Tibial artery (tissue), 4 donors: ENCODE data around the gene ANKRD33B.

Experiments
- DNase-seq, 2 donors: peaks; one replicate each; pipeline ENCODE4 v3.0.0-alpha.2; 2019
- H3K27ac ChIP-seq, 2 donors: fragments of 200-600 bp; sonication (generic) in 1 of 2; 1 replicate in 1 of 2; 2 replicates in 1 of 2; pipeline ENCODE4 v1.5.1; 2018 to 2019; ENCODE audit warnings: mild to moderate bottlenecking in 1 of 2
- H3K27me3 ChIP-seq, 2 donors: fragments of 200-600 bp; sonication (generic) in 1 of 2; one replicate each; pipeline versions ENCODE4 v1.5.1 to v1.6.0; 2016 to 2019
- H3K36me3 ChIP-seq, 3 donors: fragments of 200-600 bp; sonication (generic) in 2 of 3; one replicate each; pipeline ENCODE4 v1.5.1; 2016 to 2019; ENCODE audit warnings: mild to moderate bottlenecking in 2 of 3
- H3K4me1 ChIP-seq, 4 donors: fragments of 200-600 bp; sonication (generic) in 2 of 4; 1 replicate in 3 of 4; 2 replicates in 1 of 4; pipeline ENCODE4 v1.5.1; 2016 to 2019
- H3K4me3 ChIP-seq, 2 donors: fragments of 200-600 bp; sonication (generic) in 1 of 2; 1 replicate in 1 of 2; 2 replicates in 1 of 2; pipeline ENCODE4 v1.5.1; 2018 to 2019; ENCODE audit warnings: mild to moderate bottlenecking in 2 of 2
- H3K9me3 ChIP-seq, 3 donors: fragments of 200-600 bp; sonication (generic) in 1 of 3; one replicate each; pipeline ENCODE4 v1.5.1; 2016 to 2019
- CTCF ChIP-seq, 2 experiments: fragments of 200-600 bp in 1 of 2; fragments of 450-650 bp in 1 of 2; IDR thresholded peaks; one replicate each; pipeline ENCODE4 v1.5.1; 2017 to 2019; ENCODE audit warnings: antibody characterized with exemption in 2 of 2, mild to moderate bottlenecking in 1 of 2, moderate library complexity in 1 of 2
- intact Hi-C: fragments of 100-400 bp; cut with DNase I; formaldehyde crosslinking; loops from one replicate; pipeline ENCODE4 v1.15.0; 2023; ENCODE audit warnings: low total_unique reads

ANKRD33B gene

GRCh38 chr5:10610058-10610457 is 46.2 kb downstream of the ANKRD33B start:
- DNase-seq, result peak in 1 of 2 donors; percentile 23
- TF ChIP-seq CTCF (IDR thresholded peaks at IDR 0.05), result no peak
- no peaks in the 10 kb centered on the region for H3K27me3 ChIP-seq

GRCh38 chr5:10611290-10611689 is 47.4 kb downstream of the ANKRD33B start:
- Histone ChIP-seq H3K36me3 (no peaks in the 10 kb centered on the region), H3K9me3 (no peaks in the 10 kb centered on the region), H3K27me3 (no peaks in the 10 kb centered on the region), H3K27ac (no peak overlapping the region), H3K4me1 (peaks cover 0 to 10% (median 0%) of the 10 kb centered on the region in 4 donors), H3K4me3 (no peak overlapping the region)
- no peak for TF ChIP-seq CTCF (IDR thresholded peaks at IDR 0.05)
- intact Hi-C loops, result no loop called here
- peak in 1 of 2 donors; percentile 20 for DNase-seq

More at GRCh38 chr5:10610058-10610457, 46.2 kb downstream of the ANKRD33B start:
- Histone ChIP-seq H3K4me1 (peaks cover 0 to 10% (median 0%) of the 10 kb centered on the region in 4 donors), H3K27ac (no peak overlapping the region), H3K4me3 (no peak overlapping the region), H3K36me3 (no peaks in the 10 kb centered on the region), H3K9me3 (no peaks in the 10 kb centered on the region)
- intact Hi-C loops, result no loop called here

- TF ChIP-seq CTCF (IDR thresholded peaks at IDR 0.05), result no peak
- no peak overlapping the region for H3K27ac ChIP-seq
- intact Hi-C loops, result no loop called here
- no peaks in the 10 kb centered on the region for H3K36me3 ChIP-seq
- H3K9me3 ChIP-seq, result no peaks in the 10 kb centered on the region
- no peak overlapping the region for H3K4me3 ChIP-seq
- no peaks in the 10 kb centered on the region for H3K27me3 ChIP-seq
- DNase-seq, result no peak
- H3K4me1 ChIP-seq, result peaks cover 0 to 10% (median 0%) of the 10 kb centered on the region in 4 donors
Measured at GRCh38 chr5:10612251-10612650, 48.4 kb downstream of the ANKRD33B start.

GRCh38 chr5:10615693-10616092 is 51.8 kb downstream of the ANKRD33B start:
- Histone ChIP-seq H3K4me3 (no peak overlapping the region), H3K4me1 (peaks cover 0 to 4% (median 0%) of the 10 kb centered on the region in 4 donors), H3K36me3 (no peaks in the 10 kb centered on the region), H3K27me3 (no peaks in the 10 kb centered on the region), H3K9me3 (no peaks in the 10 kb centered on the region), H3K27ac (no peak overlapping the region)
- no peak for DNase-seq
- TF ChIP-seq CTCF (IDR thresholded peaks at IDR 0.05), result no peak
- intact Hi-C loops, result no loop called here

- DNase-seq, result no peak
- no peaks in the 10 kb centered on the region for H3K4me1 ChIP-seq
- H3K27ac ChIP-seq, result no peak overlapping the region
- no peaks in the 10 kb centered on the region for H3K36me3 ChIP-seq
- no peaks in the 10 kb centered on the region for H3K27me3 ChIP-seq
- intact Hi-C loops, result no loop called here
- no peak overlapping the region for H3K4me3 ChIP-seq
- no peak for TF ChIP-seq CTCF (IDR thresholded peaks at IDR 0.05)
- peaks cover 0 to 5% (median 0%) of the 10 kb centered on the region in 3 donors for H3K9me3 ChIP-seq
Measured at GRCh38 chr5:10617103-10617502, 53.2 kb downstream of the ANKRD33B start.

GRCh38 chr5:10618311-10618710 is 54.4 kb downstream of the ANKRD33B start:
- no peak overlapping the region for H3K4me3 ChIP-seq
- no peak overlapping the region for H3K27ac ChIP-seq
- H3K9me3 ChIP-seq, result peaks cover 0 to 5% (median 0%) of the 10 kb centered on the region in 3 donors
- no peak for DNase-seq
- TF ChIP-seq CTCF (IDR thresholded peaks at IDR 0.05), result no peak
- intact Hi-C loops, result no loop called here
- no peaks in the 10 kb centered on the region for H3K27me3 ChIP-seq
- no peaks in the 10 kb centered on the region for H3K36me3 ChIP-seq
- H3K4me1 ChIP-seq, result no peaks in the 10 kb centered on the region
